Neuronal stem cell (in vitro differentiated cells): ENCODE data around the gene GRIK3.

Experiments
- DNase-seq: peaks from one replicate; pipeline ENCODE4 v3.0.0-alpha.2; 2013; ENCODE audit warnings: low spot score
- H2AFZ ChIP-seq: one replicate; pipeline ENCODE4 v1.6.1; 2013; ENCODE audit warnings: mild to moderate bottlenecking, low read length, inconsistent platforms
- H2AK5ac ChIP-seq: 2 replicates; pipeline ENCODE4 v1.6.1; 2013; ENCODE audit warnings: low read depth, mild to moderate bottlenecking, inconsistent platforms, low read length, moderate library complexity, mixed read lengths
- H2BK120ac ChIP-seq: 2 replicates; pipeline ENCODE4 v1.6.1; 2013; ENCODE audit warnings: low read depth, mild to moderate bottlenecking, inconsistent platforms, low read length, moderate library complexity, mixed read lengths
- H2BK12ac ChIP-seq: one replicate; pipeline ENCODE4 v1.6.1; 2013; ENCODE audit warnings: low read length, inconsistent platforms
- H2BK15ac ChIP-seq: 2 replicates; pipeline ENCODE4 v1.6.1; 2013; ENCODE audit warnings: mild to moderate bottlenecking, low read length, inconsistent platforms, mixed read lengths
- H2BK5ac ChIP-seq: one replicate; pipeline ENCODE4 v1.6.1; 2013; ENCODE audit warnings: inconsistent platforms, mild to moderate bottlenecking, low read length, moderate library complexity
- H3K14ac ChIP-seq: one replicate; pipeline ENCODE4 v1.6.1; 2013; ENCODE audit warnings: low read length, inconsistent platforms
- H3K18ac ChIP-seq: 2 replicates; pipeline ENCODE4 v1.6.1; 2013; ENCODE audit warnings: low read length, inconsistent platforms
- H3K23ac ChIP-seq: 2 replicates; pipeline ENCODE4 v1.6.1; 2013; ENCODE audit warnings: low read depth, mild to moderate bottlenecking, mixed read lengths, low read length, inconsistent platforms; ENCODE audit not compliant: poor library complexity
- H3K27ac ChIP-seq: replicated peaks from 3 replicates; pipeline ENCODE4 v1.5.1; 2013; ENCODE audit warnings: low read length, inconsistent platforms
- H3K27me3 ChIP-seq, 3 experiments: 2 replicates each; pipeline ENCODE4 v1.6.1; 2013; ENCODE audit warnings: low read length in 3 of 3, mild to moderate bottlenecking in 2 of 3, inconsistent platforms in 1 of 3, low read depth in 1 of 3, mixed read lengths in 1 of 3, moderate library complexity in 1 of 3; ENCODE audit not compliant: control insufficient read depth in 3 of 3, insufficient read depth in 3 of 3
- H3K36me3 ChIP-seq, 2 donors: replicated peaks in 1 of 2; 2 replicates each; pipeline ENCODE4 v1.6.1; 2013; ENCODE audit warnings: low read length in 2 of 2; ENCODE audit not compliant: control insufficient read depth in 2 of 2, insufficient read depth in 2 of 2
- H3K4ac ChIP-seq: 2 replicates; pipeline ENCODE4 v1.6.1; 2013; ENCODE audit warnings: inconsistent platforms, mild to moderate bottlenecking, low read length, moderate library complexity
- H3K4me1 ChIP-seq, 2 donors: 1 replicate in 1 of 2; 2 replicates in 1 of 2; pipeline ENCODE4 v1.6.1; 2013; ENCODE audit warnings: low read length in 2 of 2, low read depth in 1 of 2; ENCODE audit not compliant: control insufficient read depth in 2 of 2, insufficient read depth in 1 of 2
- H3K4me2 ChIP-seq: one replicate; pipeline ENCODE4 v1.6.1; 2013; ENCODE audit warnings: mild to moderate bottlenecking, low read length, inconsistent platforms; ENCODE audit not compliant: insufficient read depth, poor library complexity, severe bottlenecking
- H3K4me3 ChIP-seq, 2 donors: 2 replicates each; pipeline ENCODE4 v1.5.1; 2013; ENCODE audit warnings: low read length in 2 of 2, mild to moderate bottlenecking in 2 of 2, inconsistent platforms in 1 of 2, moderate library complexity in 1 of 2
- H3K79me1 ChIP-seq: one replicate; pipeline ENCODE4 v1.6.1; 2013; ENCODE audit warnings: low read depth, mild to moderate bottlenecking, inconsistent platforms, low read length, moderate library complexity
- H3K9ac ChIP-seq: one replicate; pipeline ENCODE4 v1.6.1; 2013; ENCODE audit warnings: mild to moderate bottlenecking, low read depth, low read length, inconsistent platforms; ENCODE audit not compliant: poor library complexity
- H3K9me3 ChIP-seq, 2 donors: replicated peaks in 1 of 2; 2 replicates each; pipeline versions ENCODE3 to v1.6.1; 2013; ENCODE audit warnings: low read length in 2 of 2, mild to moderate bottlenecking in 2 of 2, inconsistent platforms in 1 of 2, low read depth in 1 of 2, mixed read lengths in 1 of 2, moderate library complexity in 1 of 2; ENCODE audit not compliant: control insufficient read depth in 2 of 2, insufficient read depth in 1 of 2
- H4K8ac ChIP-seq: one replicate; pipeline ENCODE4 v1.6.1; 2013; ENCODE audit warnings: low read depth, mild to moderate bottlenecking, inconsistent platforms, low read length, moderate library complexity
- H4K91ac ChIP-seq: one replicate; pipeline ENCODE4 v1.6.1; 2013; ENCODE audit warnings: low read length, low read depth, mild to moderate bottlenecking, inconsistent platforms; ENCODE audit not compliant: poor library complexity
- WGBS, 2 donors: extraction: QIAGEN DNeasy Blood & Tissue Kit; methylation state at CpG; one replicate each; pipeline ENCODE4 v1.1.7; 2013; ENCODE audit warnings: missing lambda C conversion rate in 2 of 2, mixed read lengths in 1 of 2; ENCODE audit not compliant: insufficient read length in 2 of 2, insufficient replicate concordance in 1 of 2; ENCODE audit errors: extremely low coverage in 2 of 2; 5-methylcytosine and 5-hydroxymethylcytosine counted together

Gene GRIK3

GRCh38 chr1:36846357-36846756 lies 188.0 kb downstream of the GRIK3 start:
- no peaks in the 10 kb centered on the region for H3K79me1 ChIP-seq
- H3K27ac ChIP-seq, result no peak overlapping the region
- peaks cover 0 to 11% of the 10 kb centered on the region in 2 donors for H3K4me1 ChIP-seq
- no peaks in the 10 kb centered on the region for H3K36me3 ChIP-seq
- no peak overlapping the region for H2AK5ac ChIP-seq
- no peak overlapping the region for H3K18ac ChIP-seq
- no peak overlapping the region for H3K4me2 ChIP-seq
- no peak overlapping the region for H2BK12ac ChIP-seq
- H2BK15ac ChIP-seq, result no peak overlapping the region
- H2BK120ac ChIP-seq, result no peak overlapping the region
- H3K14ac ChIP-seq, result no peak overlapping the region
- peak; percentile 43 for DNase-seq
- H3K9me3 ChIP-seq, result no peaks in the 10 kb centered on the region
- no peak overlapping the region for H2AFZ ChIP-seq
- peaks cover 0 to 27% (median 0%) of the 10 kb centered on the region in 3 experiments for H3K27me3 ChIP-seq
- no peak overlapping the region for H3K23ac ChIP-seq
- no peak overlapping the region for H3K9ac ChIP-seq
- H2BK5ac ChIP-seq, result no peak overlapping the region
- H4K8ac ChIP-seq, result no peak overlapping the region
- no CpG with 5 or more reads among the region's 1 CpG for WGBS, 2 donors
- H4K91ac ChIP-seq, result no peak overlapping the region
- no peak overlapping the region for H3K4ac ChIP-seq
- no peak overlapping the region for H3K4me3 ChIP-seq

- H3K27ac ChIP-seq, result no peak overlapping the region
- no peak for DNase-seq
- H3K23ac ChIP-seq, result no peak overlapping the region
- peak overlapping the region; percentile 3 for H2AK5ac ChIP-seq
- WGBS, 2 donors, result no CpG with 5 or more reads among the region's 14 CpGs
- H3K4me2 ChIP-seq, result no peak overlapping the region
- H4K8ac ChIP-seq, result peak overlapping the region; percentile 19
- H3K79me1 ChIP-seq, result no peaks in the 10 kb centered on the region
- H4K91ac ChIP-seq, result no peak overlapping the region
- no peak overlapping the region for H3K9ac ChIP-seq
- no peak overlapping the region for H2BK120ac ChIP-seq
- H2BK5ac ChIP-seq, result no peak overlapping the region
- no peak overlapping the region for H3K14ac ChIP-seq
- no peak overlapping the region for H2BK15ac ChIP-seq
- no peak overlapping the region for H2AFZ ChIP-seq
- no peak overlapping the region for H3K4ac ChIP-seq
- H3K4me1 ChIP-seq, result peaks cover 0 to 9% of the 10 kb centered on the region in 2 donors
- H3K9me3 ChIP-seq, result no peaks in the 10 kb centered on the region
- H3K4me3 ChIP-seq, result no peak overlapping the region
- peaks cover 0 to 21% (median 0%) of the 10 kb centered on the region in 3 experiments for H3K27me3 ChIP-seq
- H2BK12ac ChIP-seq, result no peak overlapping the region
- H3K18ac ChIP-seq, result no peak overlapping the region
- H3K36me3 ChIP-seq, result no peaks in the 10 kb centered on the region
These were observed 188.5 kb downstream of the GRIK3 start for GRCh38 chr1:36845802-36846201.

GRCh38 chr1:36844917-36845316 lies 189.4 kb downstream of the GRIK3 start:
- no CpG with 5 or more reads among the region's 9 CpGs for WGBS, 2 donors
- Histone ChIP-seq H3K18ac (no peak overlapping the region), H3K4me2 (no peak overlapping the region), H4K91ac (no peak overlapping the region), H3K9me3 (no peaks in the 10 kb centered on the region), H4K8ac (no peak overlapping the region), H3K4me1 (peaks cover 0 to 9% of the 10 kb centered on the region in 2 donors), H2BK12ac (no peak overlapping the region), H2AK5ac (no peak overlapping the region), H3K23ac (no peak overlapping the region), H3K36me3 (no peaks in the 10 kb centered on the region), H2BK15ac (no peak overlapping the region), H3K27me3 (peaks cover 0 to 12% (median 0%) of the 10 kb centered on the region in 3 experiments), H2AFZ (no peak overlapping the region), H3K4ac (no peak overlapping the region), H3K27ac (no peak overlapping the region), H3K14ac (no peak overlapping the region), H2BK5ac (no peak overlapping the region), H2BK120ac (no peak overlapping the region), H3K79me1 (no peaks in the 10 kb centered on the region), H3K4me3 (no peak overlapping the region), H3K9ac (no peak overlapping the region)
- DNase-seq, result no peak

- Histone ChIP-seq H4K91ac (no peak overlapping the region), H2AK5ac (no peak overlapping the region), H4K8ac (no peak overlapping the region), H3K4me3 (no peak overlapping the region), H3K4me2 (no peak overlapping the region), H3K27ac (no peak overlapping the region), H3K27me3 (peaks cover 0 to 4% (median 0%) of the 10 kb centered on the region in 3 experiments), H3K4me1 (peaks cover 0 to 9% of the 10 kb centered on the region in 2 donors), H2BK12ac (no peak overlapping the region), H2BK120ac (no peak overlapping the region), H3K79me1 (no peaks in the 10 kb centered on the region), H3K36me3 (no peaks in the 10 kb centered on the region), H3K23ac (no peak overlapping the region), H3K9me3 (no peaks in the 10 kb centered on the region), H3K18ac (peak overlapping the region; percentile 15), H3K14ac (no peak overlapping the region), H2AFZ (no peak overlapping the region), H2BK15ac (no peak overlapping the region), H2BK5ac (no peak overlapping the region), H3K9ac (no peak overlapping the region), H3K4ac (no peak overlapping the region)
- no peak for DNase-seq
- WGBS, 2 donors, result no CpG with 5 or more reads among the region's 11 CpGs
These were observed 190.3 kb downstream of the GRIK3 start for GRCh38 chr1:36843906-36844610.
